Endometrial microvascular endothelial cells (primary cell): Measurements from ENCODE around the gene C12orf56. TPM values are rescaled to one million over a fixed set of nuclear protein-coding genes. Genes with fewer than 3 reads are reported as not detected.
"Not testable (repeated sequence)": the region's sequence is repeated elsewhere in the genome, so short reads cannot be mapped to it uniquely, and the experiment has no call there.

Source experiments
- in situ Hi-C: cut with HindIII; loops from 2 replicates; pipeline ENCODE4 v1.10.0; 2017; ENCODE audit warnings: low sequenced_read_pairs, low pct_unique_long_range_greater_than_20kb; ENCODE audit errors: inconsistent ontology term
- total RNA-seq: library from RNA; depleted of rRNA; stranded (reverse); fragments of >200 nt; gene quantifications from one replicate; pipeline ENCODE4 v1.2.3, GENCODE V29; 2015; ENCODE audit errors: inconsistent ontology term

The C12orf56 gene
- total RNA-seq, 1 donor from 2014 or later: not detected

- in situ Hi-C loops: no loop called here
Observed at GRCh38 chr12:64392221-64392620, 1.7 kb upstream of the C12orf56 start.

GRCh38 chr12:64389154-64389553, 1.4 kb downstream of the C12orf56 start:
- in situ Hi-C loops: no loop called here

GRCh38 chr12:64387197-64387816, 3.3 kb downstream of the C12orf56 start:
- in situ Hi-C loops: no loop called here

- in situ Hi-C loops: no loop called here
Observed at GRCh38 chr12:64385468-64385867, 5.1 kb downstream of the C12orf56 start.

- in situ Hi-C loops: no loop called here
Observed at GRCh38 chr12:64385019-64385418, 5.5 kb downstream of the C12orf56 start.

- in situ Hi-C loops: no loop called here
Observed at GRCh38 chr12:64383675-64384074, 6.9 kb downstream of the C12orf56 start.

- in situ Hi-C loops: no loop called here
Observed at GRCh38 chr12:64362721-64363305, 27.7 kb downstream of the C12orf56 start.

GRCh38 chr12:64361173-64361572, 29.4 kb downstream of the C12orf56 start:
- in situ Hi-C loops: not testable (repeated sequence)

GRCh38 chr12:64356209-64356608, 34.3 kb downstream of the C12orf56 start:
- in situ Hi-C loops: not testable (repeated sequence)

- in situ Hi-C loops: no loop called here
Observed at GRCh38 chr12:64352181-64352580, 38.4 kb downstream of the C12orf56 start.

GRCh38 chr12:64351265-64351664, 39.3 kb downstream of the C12orf56 start:
- in situ Hi-C loops: no loop called here

- in situ Hi-C loops: no loop called here
Observed at GRCh38 chr12:64347630-64348029, 42.9 kb downstream of the C12orf56 start.

GRCh38 chr12:64344631-64345030, 45.9 kb downstream of the C12orf56 start:
- in situ Hi-C loops: not testable (repeated sequence)

GRCh38 chr12:64340546-64340945, 50.0 kb downstream of the C12orf56 start:
- in situ Hi-C loops: not testable (repeated sequence)

GRCh38 chr12:64335886-64336466, 54.6 kb downstream of the C12orf56 start:
- in situ Hi-C loops: no loop called here

GRCh38 chr12:64332938-64333337, 57.6 kb downstream of the C12orf56 start:
- in situ Hi-C loops: no loop called here

- in situ Hi-C loops: no loop called here
Observed at GRCh38 chr12:64332296-64332695, 58.3 kb downstream of the C12orf56 start.

- in situ Hi-C loops: not testable (repeated sequence)
Observed at GRCh38 chr12:64329031-64329710, 61.4 kb downstream of the C12orf56 start.

- in situ Hi-C loops: no loop called here
Observed at GRCh38 chr12:64325055-64325454, 65.5 kb downstream of the C12orf56 start.
